Mesothelial cell of epicardium (in vitro differentiated cells): ENCODE data around the gene USP6NL. TPM values are rescaled to one million over a fixed set of nuclear protein-coding genes. Genes with fewer than 3 reads are reported as not detected.

ENCODE experiments used
- DNase-seq, 2 experiments: peaks; one replicate each; pipeline ENCODE4 v3.0.0; 2021; ENCODE audit warnings: low spot score in 2 of 2; ENCODE audit not compliant: unreplicated experiment in 2 of 2
- H3K27ac Mint-ChIP-seq: 2 replicates; pipeline ENCODE4 v1.8.0; 2021; ENCODE audit warnings: mixed read lengths
- H3K27me3 Mint-ChIP-seq: 2 replicates; pipeline ENCODE4 v1.8.0; 2021; ENCODE audit warnings: low read depth, mixed read lengths
- H3K36me3 Mint-ChIP-seq: 2 replicates; pipeline ENCODE4 v1.8.0; 2021; ENCODE audit warnings: mixed read lengths
- H3K4me1 Mint-ChIP-seq: 2 replicates; pipeline ENCODE4 v1.8.0; 2021; ENCODE audit warnings: mixed read lengths
- H3K4me3 Mint-ChIP-seq: 2 replicates; pipeline ENCODE4 v1.8.0; 2021; ENCODE audit warnings: mild to moderate bottlenecking, moderate library complexity, mixed read lengths
- H3K9me3 Mint-ChIP-seq: 2 replicates; pipeline ENCODE4 v1.8.0; 2021; ENCODE audit warnings: mixed read lengths
- CTCF ChIP-seq: fragments of 200-600 bp; sonication (generic); IDR thresholded peaks from one replicate; pipeline ENCODE4 v1.5.0; 2021; ENCODE audit warnings: antibody characterized with exemption; ENCODE audit not compliant: unreplicated experiment
- total RNA-seq: library from RNA; stranded (reverse); gene quantifications from 3 replicates; pipeline ENCODE4 v1.2.1, GENCODE V29; 2021

USP6NL gene
- total RNA-seq, 1 donor from 2014 or later, result 35.8 TPM

- TF ChIP-seq CTCF, result no peak
- Mint-ChIP-seq H3K9me3 (peaks cover 9% of the 10 kb centered on the region), H3K27ac (no peak overlapping the region), H3K36me3 (peaks cover 3% of the 10 kb centered on the region), H3K4me3 (no peak overlapping the region), H3K27me3 (peaks cover 47% of the 10 kb centered on the region), H3K4me1 (no peaks in the 10 kb centered on the region)
- DNase-seq, result peak in 1 of 2 experiments; percentile 19
These were observed 161.0 kb downstream of the USP6NL start for GRCh38 chr10:11450427-11450826.

GRCh38 chr10:11449761-11450160 is 161.7 kb downstream of the USP6NL start:
- H3K4me1 Mint-ChIP-seq, result no peaks in the 10 kb centered on the region
- peak in 1 of 2 experiments; percentile 9 for DNase-seq
- H3K27ac Mint-ChIP-seq, result no peak overlapping the region
- H3K36me3 Mint-ChIP-seq, result no peaks in the 10 kb centered on the region
- no peak overlapping the region for H3K4me3 Mint-ChIP-seq
- H3K27me3 Mint-ChIP-seq, result peaks cover 48% of the 10 kb centered on the region
- no peak for TF ChIP-seq CTCF
- H3K9me3 Mint-ChIP-seq, result peaks cover 4% of the 10 kb centered on the region

- no peak for TF ChIP-seq CTCF
- DNase-seq, result peak in 1 of 2 experiments; percentile 31
- Mint-ChIP-seq H3K9me3 (no peaks in the 10 kb centered on the region), H3K4me3 (no peak overlapping the region), H3K4me1 (no peaks in the 10 kb centered on the region), H3K27me3 (peaks cover 48% of the 10 kb centered on the region), H3K36me3 (no peaks in the 10 kb centered on the region), H3K27ac (no peak overlapping the region)
These were observed 162.8 kb downstream of the USP6NL start for GRCh38 chr10:11448545-11449244.

- Mint-ChIP-seq H3K27me3 (peaks cover 48% of the 10 kb centered on the region), H3K27ac (no peak overlapping the region), H3K36me3 (no peaks in the 10 kb centered on the region), H3K4me1 (no peaks in the 10 kb centered on the region), H3K9me3 (no peaks in the 10 kb centered on the region), H3K4me3 (no peak overlapping the region)
- DNase-seq, result peak in 1 of 2 experiments; percentile 24
- no peak for TF ChIP-seq CTCF
These were observed 163.3 kb downstream of the USP6NL start for GRCh38 chr10:11448190-11448544.

- no peaks in the 10 kb centered on the region for H3K9me3 Mint-ChIP-seq
- no peaks in the 10 kb centered on the region for H3K36me3 Mint-ChIP-seq
- TF ChIP-seq CTCF, result no peak
- H3K27me3 Mint-ChIP-seq, result peaks cover 48% of the 10 kb centered on the region
- H3K4me3 Mint-ChIP-seq, result no peak overlapping the region
- DNase-seq, result peak in 1 of 2 experiments; percentile 21
- H3K4me1 Mint-ChIP-seq, result no peaks in the 10 kb centered on the region
- no peak overlapping the region for H3K27ac Mint-ChIP-seq
These were observed 163.9 kb downstream of the USP6NL start for GRCh38 chr10:11447586-11447985.
